Central memory CD8-positive, alpha-beta T cell (primary cell): Measurements from ENCODE around the gene CCL15.
A peak's percentile ranks its signal among the peaks of the same experiment; 100 is the strongest.

ENCODE experiments used
- ATAC-seq: fragments of 150-1000 bp; cut with Tn5 transposase; replicated peaks from 2 replicates; pipeline ENCODE4 v1.10.0; 2022; ENCODE audit warnings: mild to moderate bottlenecking, moderate FRiP score, moderate number of reproducible peaks; ENCODE audit not compliant: poor library complexity, severe bottlenecking; ENCODE audit errors: extremely low read depth
- DNase-seq, 2 donors: peaks; one replicate each; pipeline ENCODE4 v3.0.0; 2021; ENCODE audit warnings: low spot score in 2 of 2
- H3K27ac Mint-ChIP-seq: one replicate; pipeline ENCODE4 v1.8.0; 2022; ENCODE audit warnings: low read depth, mild to moderate bottlenecking, moderate library complexity, mixed read lengths
- H3K27me3 Mint-ChIP-seq: one replicate; pipeline ENCODE4 v1.8.0; 2022; ENCODE audit warnings: mixed read lengths
- H3K36me3 Mint-ChIP-seq: one replicate; pipeline ENCODE4 v1.8.0; 2022; ENCODE audit warnings: mild to moderate bottlenecking, moderate library complexity, mixed read lengths; ENCODE audit not compliant: insufficient read depth
- H3K4me1 Mint-ChIP-seq: one replicate; pipeline ENCODE4 v1.8.0; 2022; ENCODE audit warnings: mixed read lengths
- H3K4me3 Mint-ChIP-seq: one replicate; pipeline ENCODE4 v1.8.0; 2022; ENCODE audit warnings: mild to moderate bottlenecking, moderate library complexity, mixed read lengths
- H3K9me3 Mint-ChIP-seq: one replicate; pipeline ENCODE4 v1.8.0; 2022; ENCODE audit warnings: mixed read lengths

Gene CCL15

GRCh38 chr17:35982409-35983191 lies 18.8 kb downstream of the CCL15 start:
- no peak for ATAC-seq
- H3K27me3 Mint-ChIP-seq, result no peaks in the 10 kb centered on the region
- DNase-seq, result no peak
- no peaks in the 10 kb centered on the region for H3K36me3 Mint-ChIP-seq
- H3K9me3 Mint-ChIP-seq, result no peaks in the 10 kb centered on the region
- H3K4me1 Mint-ChIP-seq, result peaks cover 6% of the 10 kb centered on the region
- no peak overlapping the region for H3K4me3 Mint-ChIP-seq
- no peak overlapping the region for H3K27ac Mint-ChIP-seq

DNA sequence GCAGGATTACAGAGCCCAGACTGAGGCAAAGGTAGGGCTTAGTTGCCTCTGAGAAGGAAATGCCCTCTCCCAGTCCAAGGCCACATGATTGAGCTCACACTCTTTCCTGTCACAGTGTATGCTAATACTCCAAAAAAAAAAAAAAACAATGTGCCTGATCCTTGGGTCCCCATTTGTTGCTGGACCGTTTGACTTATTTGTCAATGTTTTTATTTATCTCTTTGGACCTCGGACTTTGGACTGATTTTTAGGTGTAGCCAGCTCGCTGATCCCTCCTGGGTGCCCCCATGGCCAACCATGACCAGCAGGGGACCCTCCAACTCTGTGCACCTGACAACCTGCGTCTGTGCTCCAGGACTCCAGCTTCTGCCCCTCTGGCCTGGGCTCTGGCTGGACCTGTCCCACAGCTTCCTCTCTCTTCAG lies 19.4 kb downstream of the CCL15 start:
- no peak overlapping the region for H3K4me3 Mint-ChIP-seq
- DNase-seq (no peak), ATAC-seq (no peak)
- no peaks in the 10 kb centered on the region for H3K36me3 Mint-ChIP-seq
- H3K4me1 Mint-ChIP-seq, result peaks cover 6% of the 10 kb centered on the region
- no peaks in the 10 kb centered on the region for H3K9me3 Mint-ChIP-seq
- H3K27me3 Mint-ChIP-seq, result no peaks in the 10 kb centered on the region
- H3K27ac Mint-ChIP-seq, result no peak overlapping the region

GRCh38 chr17:35981246-35981645 lies 20.1 kb downstream of the CCL15 start, which contains the start of gene CCL16:
Gene CCL16, minus strand, starts transcription at chr17:35981497. Its CDS starts 77 bp downstream, at chr17:35981420.
- ATAC-seq, result no peak
- no peak within 1 kb of the TSS for H3K27ac Mint-ChIP-seq
- H3K9me3 Mint-ChIP-seq, result no peaks in the 10 kb centered on the region
- no peaks in the 10 kb centered on the region for H3K27me3 Mint-ChIP-seq
- no peaks in the 10 kb centered on the region for H3K36me3 Mint-ChIP-seq
- peaks cover 13% of the 10 kb centered on the region for H3K4me1 Mint-ChIP-seq
- no peak for DNase-seq
- H3K4me3 Mint-ChIP-seq, result no peak within 1 kb of the TSS

- Mint-ChIP-seq H3K9me3 (no peaks in the 10 kb centered on the region), H3K4me3 (no peak overlapping the region), H3K27ac (no peak overlapping the region), H3K36me3 (no peaks in the 10 kb centered on the region), H3K4me1 (peaks cover 13% of the 10 kb centered on the region), H3K27me3 (no peaks in the 10 kb centered on the region)
- ATAC-seq (no peak), DNase-seq (no peak)
Observed at GRCh38 chr17:35978346-35978745, 23.0 kb downstream of the CCL15 start.

DNA sequence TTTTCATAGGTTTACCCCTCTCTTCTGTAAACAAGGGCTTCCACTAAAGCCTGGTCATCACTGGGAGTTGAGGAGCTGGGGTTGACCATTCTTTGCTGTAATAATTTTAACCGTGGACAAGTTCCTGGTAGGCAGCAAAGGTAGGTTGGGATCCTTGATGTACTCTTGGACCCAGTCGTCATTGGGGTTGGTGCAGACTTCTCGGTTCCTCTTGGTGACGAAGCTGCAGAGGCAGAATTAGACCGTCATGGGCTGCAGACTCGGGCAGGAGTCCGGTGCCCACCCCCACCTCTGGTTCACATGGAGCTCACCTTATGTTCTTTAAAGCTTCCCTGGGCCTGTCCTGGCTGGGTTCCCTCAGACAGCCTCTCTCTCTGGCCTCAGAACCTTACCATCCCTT lies 23.8 kb downstream of the CCL15 start:
- Mint-ChIP-seq H3K9me3 (no peaks in the 10 kb centered on the region), H3K36me3 (no peaks in the 10 kb centered on the region), H3K27me3 (no peaks in the 10 kb centered on the region), H3K4me3 (no peak overlapping the region), H3K4me1 (peaks cover 13% of the 10 kb centered on the region), H3K27ac (no peak overlapping the region)
- DNase-seq, result no peak
- no peak for ATAC-seq

DNA sequence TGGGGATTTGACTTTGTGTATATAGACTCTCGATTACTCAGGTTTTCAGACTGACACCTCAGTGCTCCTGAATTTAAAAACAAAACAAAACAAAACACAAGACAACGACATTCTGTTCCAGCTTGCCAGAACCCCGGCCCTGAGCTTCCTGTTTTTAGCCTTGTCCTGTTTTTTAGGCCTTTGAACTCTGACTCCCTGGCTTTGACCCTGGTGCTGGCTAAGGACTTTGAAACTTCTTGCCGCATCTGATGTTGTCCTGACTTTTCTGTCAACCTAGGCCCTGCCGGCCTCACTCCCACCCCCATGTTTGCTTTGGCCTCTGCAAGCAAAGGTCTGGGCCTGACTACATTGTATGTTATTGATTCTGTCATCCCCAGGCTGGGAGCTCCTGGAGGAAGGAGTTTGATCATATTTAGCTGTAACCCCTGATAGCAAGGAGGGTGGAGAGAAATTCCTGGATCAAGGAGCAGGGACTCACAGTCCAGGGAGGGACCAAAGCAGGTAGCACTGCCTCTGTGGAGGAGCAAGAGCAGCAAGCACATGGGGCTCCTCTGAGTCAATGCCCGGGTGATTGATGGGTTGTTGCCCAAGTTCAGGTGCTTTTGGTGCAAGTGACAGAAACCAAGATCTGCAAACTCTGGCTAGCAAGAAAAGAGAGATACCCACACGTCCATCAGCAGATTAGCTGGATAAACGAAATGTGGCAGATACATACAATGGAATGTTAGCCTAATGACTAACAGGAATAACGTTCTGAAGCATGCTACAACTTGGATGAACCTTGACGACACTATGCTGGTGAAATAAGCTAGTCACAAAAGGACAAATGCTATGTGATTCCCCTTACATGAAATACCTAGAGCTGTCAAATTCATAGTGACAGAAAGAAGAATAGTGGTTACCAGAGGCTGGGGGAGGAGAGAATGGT lies 27.8 kb downstream of the CCL15 start:
- H3K27me3 Mint-ChIP-seq, result no peaks in the 10 kb centered on the region
- H3K27ac Mint-ChIP-seq, result no peak overlapping the region
- peaks cover 17% of the 10 kb centered on the region for H3K4me1 Mint-ChIP-seq
- no peaks in the 10 kb centered on the region for H3K9me3 Mint-ChIP-seq
- ATAC-seq (no peak), DNase-seq (no peak)
- H3K4me3 Mint-ChIP-seq, result no peak overlapping the region
- H3K36me3 Mint-ChIP-seq, result no peaks in the 10 kb centered on the region

DNA sequence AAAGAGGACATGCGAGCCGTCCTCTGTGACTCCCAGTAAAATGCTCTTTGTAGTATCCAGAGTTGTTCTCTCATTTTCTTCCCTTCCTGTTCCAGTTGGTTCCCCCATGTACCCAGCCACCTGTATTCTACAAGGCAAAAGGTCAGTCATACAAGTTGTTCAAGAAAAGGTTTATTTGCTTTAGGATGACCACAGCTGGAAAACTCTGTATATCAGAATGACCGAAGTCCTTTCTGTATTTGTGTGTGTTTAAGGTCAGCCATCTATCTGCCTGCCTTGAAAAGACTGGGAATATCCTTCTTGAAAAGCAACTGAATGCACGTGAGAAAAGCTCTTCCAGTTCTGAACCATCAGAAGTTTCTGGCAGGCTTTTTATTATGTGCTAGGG lies 28.4 kb downstream of the CCL15 start:
- H3K4me1 Mint-ChIP-seq, result peaks cover 17% of the 10 kb centered on the region
- H3K4me3 Mint-ChIP-seq, result no peak overlapping the region
- H3K36me3 Mint-ChIP-seq, result no peaks in the 10 kb centered on the region
- no peaks in the 10 kb centered on the region for H3K27me3 Mint-ChIP-seq
- no peak overlapping the region for H3K27ac Mint-ChIP-seq
- ATAC-seq (no peak), DNase-seq (no peak)
- H3K9me3 Mint-ChIP-seq, result no peaks in the 10 kb centered on the region

DNA sequence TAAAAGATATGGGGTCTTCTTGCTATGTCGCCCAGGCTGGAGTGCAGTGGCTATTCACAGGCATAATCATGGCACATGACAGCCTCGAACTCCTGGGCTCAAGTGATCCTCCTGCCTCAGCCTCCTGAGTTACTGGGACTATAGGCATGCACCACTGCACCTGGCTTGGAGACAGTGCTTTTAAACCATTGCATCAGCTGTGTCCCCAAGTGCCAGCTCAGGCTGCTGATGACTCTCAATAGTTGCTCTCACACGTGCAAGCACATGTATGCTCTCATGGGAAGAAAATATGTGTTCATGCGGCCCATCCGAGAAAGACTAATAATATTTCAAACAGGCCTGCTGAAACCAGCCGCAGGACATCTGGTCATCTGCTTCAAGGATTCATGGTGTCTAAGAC lies 28.8 kb downstream of the CCL15 start:
- Mint-ChIP-seq H3K4me3 (no peak overlapping the region), H3K27ac (no peak overlapping the region), H3K36me3 (no peaks in the 10 kb centered on the region), H3K4me1 (peaks cover 17% of the 10 kb centered on the region), H3K27me3 (no peaks in the 10 kb centered on the region), H3K9me3 (no peaks in the 10 kb centered on the region)
- ATAC-seq, result no peak
- no peak for DNase-seq

DNA sequence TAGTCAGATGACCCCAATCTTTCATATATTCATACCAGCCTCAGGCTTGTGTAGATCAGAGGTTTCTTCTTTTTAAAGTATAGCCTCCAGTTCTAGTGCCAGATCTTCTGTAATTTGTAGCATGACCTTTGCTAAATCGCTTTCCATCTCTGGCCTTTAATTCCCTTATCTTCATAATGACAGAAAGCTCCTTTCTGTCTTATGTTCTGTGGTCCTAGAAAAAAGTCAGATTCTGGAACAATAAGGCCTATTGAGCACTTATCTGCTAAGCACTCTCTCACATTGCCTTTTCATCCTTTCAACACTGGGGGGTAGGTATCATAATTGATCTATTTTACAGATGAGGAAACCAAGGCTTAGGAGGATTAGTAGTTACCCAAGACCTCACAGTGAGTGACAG lies 29.3 kb downstream of the CCL15 start:
- H3K27ac Mint-ChIP-seq, result no peak overlapping the region
- DNase-seq (no peak), ATAC-seq (no peak)
- no peaks in the 10 kb centered on the region for H3K27me3 Mint-ChIP-seq
- no peaks in the 10 kb centered on the region for H3K9me3 Mint-ChIP-seq
- H3K4me3 Mint-ChIP-seq, result no peak overlapping the region
- peaks cover 17% of the 10 kb centered on the region for H3K4me1 Mint-ChIP-seq
- H3K36me3 Mint-ChIP-seq, result no peaks in the 10 kb centered on the region

DNA sequence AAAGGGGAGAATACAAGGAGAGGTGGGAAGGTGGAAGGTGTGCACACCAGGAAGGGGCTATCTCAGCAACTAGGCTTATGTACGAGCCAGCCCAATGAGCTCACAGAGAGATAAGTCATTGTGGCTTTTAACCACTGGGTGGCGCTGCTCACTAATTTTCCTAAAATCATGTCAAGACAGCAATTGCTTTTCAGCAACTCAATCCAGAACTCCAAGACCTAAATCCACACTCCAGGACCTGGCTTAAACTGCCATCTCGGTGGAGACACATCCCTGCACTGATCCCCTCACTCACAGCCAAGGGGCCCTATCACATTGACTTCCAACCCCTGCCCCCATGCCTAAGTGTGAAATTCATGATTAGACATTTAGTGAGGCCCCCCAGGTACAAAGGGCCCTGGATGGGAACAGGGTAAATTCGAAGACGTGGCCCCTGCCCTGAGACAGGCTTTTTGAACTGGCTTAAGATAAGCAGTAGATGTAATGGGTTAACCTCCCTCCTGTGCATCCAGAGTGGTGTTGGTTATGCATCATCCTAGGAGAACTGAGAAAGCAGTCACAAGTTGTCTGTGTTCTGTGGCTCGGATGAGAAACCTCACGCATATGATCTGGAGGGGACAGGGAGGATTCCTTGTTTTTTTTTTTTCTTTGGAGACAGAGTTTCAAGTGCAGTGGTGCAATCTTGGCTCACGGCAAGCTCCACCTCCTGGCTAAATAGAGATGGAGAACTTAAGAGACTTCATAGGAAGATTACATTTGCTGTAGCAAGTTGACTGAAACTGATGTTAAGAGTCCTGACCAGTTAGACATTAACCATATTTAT lies 31.6 kb downstream of the CCL15 start:
- no peak overlapping the region for H3K4me3 Mint-ChIP-seq
- H3K27ac Mint-ChIP-seq, result no peak overlapping the region
- H3K9me3 Mint-ChIP-seq, result no peaks in the 10 kb centered on the region
- ATAC-seq (peak; percentile 67), DNase-seq (peak; percentile 71 to 74)
- H3K4me1 Mint-ChIP-seq, result peaks cover 9% of the 10 kb centered on the region
- H3K27me3 Mint-ChIP-seq, result no peaks in the 10 kb centered on the region
- H3K36me3 Mint-ChIP-seq, result no peaks in the 10 kb centered on the region

DNA sequence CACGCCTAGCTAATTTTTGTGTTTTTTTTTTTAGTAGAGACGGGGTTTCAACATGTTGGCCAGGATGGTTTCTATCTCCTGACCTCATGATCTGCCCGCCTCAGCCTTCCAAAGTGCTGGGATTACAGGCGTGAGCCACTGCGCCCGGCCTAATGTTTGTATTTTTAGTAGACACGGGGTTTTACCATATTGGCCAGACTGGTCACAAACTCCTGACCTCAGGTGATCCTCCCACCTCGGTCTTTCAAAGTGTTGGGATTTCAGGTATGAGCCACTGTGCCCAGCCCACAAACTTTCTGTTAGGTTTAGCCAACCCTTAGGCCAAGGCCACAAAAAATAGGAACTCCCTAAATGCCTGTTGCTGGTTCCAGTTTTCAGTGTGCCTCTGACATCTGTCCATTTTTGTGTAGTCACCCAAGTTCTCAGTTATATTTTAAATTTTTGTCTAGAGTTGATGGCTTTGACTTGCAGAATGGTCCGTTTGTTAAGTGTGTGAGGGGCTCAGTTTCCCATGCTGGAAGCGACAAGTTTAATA lies 32.8 kb downstream of the CCL15 start:
- DNase-seq (no peak), ATAC-seq (no peak)
- Mint-ChIP-seq H3K27me3 (no peaks in the 10 kb centered on the region), H3K9me3 (no peaks in the 10 kb centered on the region), H3K36me3 (no peaks in the 10 kb centered on the region), H3K27ac (no peak overlapping the region), H3K4me1 (peaks cover 9% of the 10 kb centered on the region), H3K4me3 (no peak overlapping the region)

DNA sequence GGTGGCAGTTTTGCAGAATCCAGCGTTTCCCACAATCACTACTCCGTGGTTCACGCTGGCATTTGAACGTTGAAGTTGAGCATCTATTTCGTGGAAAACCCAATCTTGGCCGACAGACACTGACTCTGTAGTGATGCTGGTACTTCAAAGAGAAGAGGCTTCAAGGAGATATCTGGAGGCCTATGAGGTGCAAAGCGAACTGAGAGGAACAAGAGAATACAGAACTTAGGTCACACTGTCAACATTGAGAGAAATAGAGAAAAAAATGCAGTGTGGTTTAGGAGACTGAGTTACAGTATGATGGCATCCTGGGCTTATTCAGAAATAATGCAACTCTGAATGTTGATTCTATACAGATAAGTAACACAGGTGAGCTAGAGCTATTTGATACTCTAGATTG lies 36.1 kb downstream of the CCL15 start:
- no peak overlapping the region for H3K4me3 Mint-ChIP-seq
- peaks cover 9% of the 10 kb centered on the region for H3K4me1 Mint-ChIP-seq
- no peaks in the 10 kb centered on the region for H3K36me3 Mint-ChIP-seq
- no peaks in the 10 kb centered on the region for H3K27me3 Mint-ChIP-seq
- no peak overlapping the region for H3K27ac Mint-ChIP-seq
- H3K9me3 Mint-ChIP-seq, result no peaks in the 10 kb centered on the region
- ATAC-seq (no peak), DNase-seq (no peak)
